HEK293 (cell line): Measurements from ENCODE around the gene DND1.

Experiments
- CTCF ChIA-PET: fragments of 350-600 bp; formaldehyde crosslinking; extraction: SDS; loops from one replicate; lab custom pipeline; 2021; ENCODE audit warnings: antibody characterized with exemption; lab: Yijun Ruan, JAX
- POLR2A ChIA-PET: fragments of 300-600 bp; formaldehyde crosslinking; extraction: SDS; loops from one replicate; lab custom pipeline; 2020; ENCODE audit warnings: antibody characterized with exemption, inconsistent platforms; lab: Yijun Ruan, JAX
- H3K27ac ChIP-seq: fragments of 200-500 bp; sonication (Bioruptor generic); 2 replicates; pipeline ENCODE4 v1.5.1; 2014; ENCODE audit warnings: low read depth, low read length, control low read depth, inconsistent platforms; ENCODE audit errors: extremely low read depth
- H3K36me3 ChIP-seq, 2 experiments: fragments of 200-500 bp in 1 of 2; sonication (Bioruptor generic) in 1 of 2; 1 replicate in 1 of 2; 2 replicates in 1 of 2; pipeline ENCODE4 v1.5.1; 2014 to 2017; ENCODE audit warnings: inconsistent platforms in 2 of 2, low read length in 2 of 2; ENCODE audit not compliant: control insufficient read depth in 2 of 2, insufficient read depth in 1 of 2
- H3K4me1 ChIP-seq: fragments of 200-500 bp; sonication (Bioruptor generic); 2 replicates; pipeline ENCODE4 v1.5.1; 2014; ENCODE audit warnings: mild to moderate bottlenecking, low read length, inconsistent platforms; ENCODE audit not compliant: control insufficient read depth, insufficient read depth
- H3K4me3 ChIP-seq: 2 replicates; pipeline ENCODE4 v1.5.1; 2011; ENCODE audit warnings: low read depth, mild to moderate bottlenecking, control low read depth, low read length, moderate library complexity
- H3K9me3 ChIP-seq: fragments of 200-500 bp; sonication (Bioruptor generic); 2 replicates; pipeline ENCODE4 v1.5.1; 2014; ENCODE audit warnings: low read depth, low read length, inconsistent platforms; ENCODE audit not compliant: control insufficient read depth, insufficient read depth
- KLF16 ChIP-seq: fragments of 450-650 bp; formaldehyde crosslinking; IDR thresholded peaks from 2 replicates; pipeline ENCODE4 v1.5.1; 2017; ENCODE audit warnings: missing biosample characterization, missing genetic modification characterization
- MEIS1 ChIP-seq: sonication (generic); formaldehyde crosslinking; IDR thresholded peaks from 2 replicates; pipeline ENCODE4 v1.8.1; 2022; ENCODE audit warnings: missing genetic modification reagents, mild to moderate bottlenecking, borderline replicate concordance
- OVOL3 ChIP-seq: fragments of 450-650 bp; formaldehyde crosslinking; IDR thresholded peaks from 2 replicates; pipeline ENCODE4 v1.5.1; 2016; ENCODE audit warnings: missing biosample characterization, missing genetic modification characterization
- PATZ1 ChIP-seq: fragments of 450-650 bp; formaldehyde crosslinking; IDR thresholded peaks from 2 replicates; pipeline ENCODE4 v1.5.1; 2016; ENCODE audit warnings: missing biosample characterization, missing genetic modification characterization
- PRDM4 ChIP-seq: fragments of 450-650 bp; formaldehyde crosslinking; IDR thresholded peaks from 2 replicates; pipeline ENCODE4 v1.5.1; 2017; ENCODE audit warnings: missing biosample characterization, missing genetic modification characterization
- SCRT1 ChIP-seq: fragments of 450-650 bp; formaldehyde crosslinking; IDR thresholded peaks from 2 replicates; pipeline ENCODE4 v1.5.1; 2016; ENCODE audit warnings: missing biosample characterization, missing genetic modification characterization, borderline replicate concordance
- ZBTB44 ChIP-seq: fragments of 450-650 bp; IDR thresholded peaks from 2 replicates; pipeline ENCODE4 v1.5.1; 2018; ENCODE audit warnings: missing biosample characterization, mild to moderate bottlenecking, missing genetic modification characterization
- ZBTB7A ChIP-seq: fragments of 450-650 bp; formaldehyde crosslinking; IDR thresholded peaks from 2 replicates; pipeline ENCODE4 v1.5.1; 2016; ENCODE audit warnings: low read depth, missing biosample characterization, missing genetic modification characterization
- ZNF140 ChIP-seq: fragments of 450-650 bp; formaldehyde crosslinking; IDR thresholded peaks from 2 replicates; pipeline ENCODE4 v1.5.1; 2016; ENCODE audit warnings: missing biosample characterization, missing genetic modification characterization
- ZNF18 ChIP-seq: fragments of 450-650 bp; formaldehyde crosslinking; IDR thresholded peaks from 2 replicates; pipeline ENCODE4 v1.5.1; 2016; ENCODE audit warnings: missing biosample characterization, missing genetic modification characterization
- ZNF19 ChIP-seq: fragments of 450-650 bp; formaldehyde crosslinking; IDR thresholded peaks from 2 replicates; pipeline ENCODE4; 2016; ENCODE audit warnings: missing biosample characterization, missing genetic modification characterization, low read depth
- ZNF2 ChIP-seq: fragments of 450-650 bp; formaldehyde crosslinking; IDR thresholded peaks from 2 replicates; pipeline ENCODE4 v1.5.1; 2016; ENCODE audit warnings: missing biosample characterization, missing genetic modification characterization
- ZNF23 ChIP-seq: fragments of 450-650 bp; formaldehyde crosslinking; IDR thresholded peaks from 2 replicates; pipeline ENCODE4 v1.5.1; 2016; ENCODE audit warnings: missing biosample characterization, missing genetic modification characterization, borderline replicate concordance
- ZNF239 ChIP-seq: fragments of 450-650 bp; formaldehyde crosslinking; IDR thresholded peaks from 2 replicates; pipeline ENCODE4 v1.5.1; 2016; ENCODE audit warnings: missing biosample characterization, missing genetic modification characterization
- ZNF350 ChIP-seq: fragments of 450-650 bp; formaldehyde crosslinking; IDR thresholded peaks from 2 replicates; pipeline ENCODE4 v1.5.0; 2017; ENCODE audit warnings: missing biosample characterization, mild to moderate bottlenecking, missing genetic modification characterization
- ZNF426 ChIP-seq: fragments of 450-650 bp; formaldehyde crosslinking; IDR thresholded peaks from 2 replicates; pipeline ENCODE4 v1.5.1; 2017; ENCODE audit warnings: missing biosample characterization, missing genetic modification characterization, mild to moderate bottlenecking, inconsistent platforms, moderate library complexity
- ZNF645 ChIP-seq: fragments of 450-650 bp; formaldehyde crosslinking; IDR thresholded peaks from 2 replicates; pipeline ENCODE4; 2016; ENCODE audit warnings: missing biosample characterization, missing genetic modification characterization
- ZNF768 ChIP-seq: fragments of 450-650 bp; formaldehyde crosslinking; IDR thresholded peaks from 2 replicates; pipeline ENCODE4 v1.5.1; 2018; ENCODE audit warnings: missing biosample characterization, mild to moderate bottlenecking, missing genetic modification characterization
- ZNF830 ChIP-seq: fragments of 450-650 bp; IDR thresholded peaks from 2 replicates; pipeline ENCODE4 v1.5.0; 2018; ENCODE audit warnings: missing biosample characterization, missing genetic modification characterization, low read depth, mild to moderate bottlenecking, moderate library complexity

Gene DND1

GRCh38 chr5:140641716-140642115 is 31.7 kb downstream of the DND1 start:
- CTCF ChIA-PET, result no interaction called here
- TF ChIP-seq OVOL3 (tag by site-specific recombination) (no peak), SCRT1 (no peak), PATZ1 (no peak), ZBTB44 (tag by site-specific recombination) (no peak), PRDM4 (tag by site-specific recombination) (no peak), ZNF18 (tag by site-specific recombination) (no peak), ZNF645 (tag by site-specific recombination) (no peak), ZNF2 (tag by site-specific recombination) (no peak), ZNF350 (no peak), ZNF239 (tag by site-specific recombination) (no peak), ZBTB7A (no peak), MEIS1 (CRISPR knock-in tag) (no peak), KLF16 (tag by site-specific recombination) (no peak), ZNF830 (tag by site-specific recombination) (no peak), ZNF23 (tag by site-specific recombination) (no peak), ZNF426 (tag by site-specific recombination) (no peak), ZNF140 (no peak), ZNF19 (tag by site-specific recombination) (no peak), ZNF768 (tag by site-specific recombination) (no peak)
- Histone ChIP-seq H3K4me3 (no peak overlapping the region), H3K4me1 (peaks cover 2% of the 10 kb centered on the region; the same call in 1 of the 2 replicates), H3K27ac (no peak overlapping the region), H3K36me3 (peaks cover 7 to 59% of the 10 kb centered on the region in 2 experiments; a peak in 2 of 3 replicates), H3K9me3 (no peaks in the 10 kb centered on the region)
- POLR2A ChIA-PET, result interaction anchor here (0.9 to 1.4 kb wide), 2 partner anchors 49 to 58 kb away, joined by 5 read pairs; partner anchors contain the start of genes HARS1, HARS2 and ZMAT2
